HCT116 (cell line): ENCODE measurements around the gene CUX1.

Source experiments
- CTCF ChIP-seq, 3 experiments: fragments of 200-600 bp in 1 of 3; sonication (generic) in 1 of 3; IDR thresholded peaks in 2 of 3; conservative IDR thresholded peaks in 1 of 3; 2 replicates each; pipeline ENCODE4 v1.5.1; 2012 to 2017; ENCODE audit warnings: low read depth in 2 of 3, low read length in 2 of 3, antibody characterized with exemption in 1 of 3, borderline replicate concordance in 1 of 3, control low read depth in 1 of 3, mild to moderate bottlenecking in 1 of 3, mixed read lengths in 1 of 3, mixed run types in 1 of 3, moderate library complexity in 1 of 3; ENCODE audit not compliant: insufficient read depth in 1 of 3
- EZH2 ChIP-seq: fragments of 200-600 bp; sonication (generic); IDR thresholded peaks from 2 replicates; pipeline ENCODE4 v1.6.1; 2017; ENCODE audit warnings: antibody characterized with exemption, mixed run types
- EZH2phosphoT487 ChIP-seq: fragments of 200-600 bp; IDR thresholded peaks from 2 replicates; pipeline ENCODE4 v1.6.1; 2018; ENCODE audit warnings: antibody characterized with exemption, borderline replicate concordance
- JUND ChIP-seq: IDR thresholded peaks from 2 replicates; pipeline ENCODE4 v1.6.1; 2012
- POLR2A ChIP-seq: IDR thresholded peaks from 2 replicates; pipeline ENCODE4 v1.7.0; 2011; ENCODE audit warnings: borderline replicate concordance; ENCODE audit not compliant: insufficient read depth, insufficient read length; ENCODE audit errors: extremely low read depth
- POLR2AphosphoS5 ChIP-seq: IDR thresholded peaks from 2 replicates; pipeline ENCODE4 v1.6.1; 2011; ENCODE audit warnings: mild to moderate bottlenecking, low read depth, low read length, moderate library complexity
- REST ChIP-seq: IDR thresholded peaks from 2 replicates; pipeline ENCODE4 v1.6.1; 2012; ENCODE audit warnings: low read depth
- SIN3A ChIP-seq: IDR thresholded peaks from 2 replicates; pipeline ENCODE4 v1.6.1; 2012; ENCODE audit warnings: low read depth
- SP1 ChIP-seq: IDR thresholded peaks from 2 replicates; pipeline ENCODE4 v1.6.1; 2012; ENCODE audit warnings: low read depth
- SRF ChIP-seq: IDR thresholded peaks from 2 replicates; pipeline ENCODE4 v1.6.1; 2012; ENCODE audit warnings: low read depth
- YY1 ChIP-seq: IDR thresholded peaks from 2 replicates; pipeline ENCODE4 v1.6.1; 2011; ENCODE audit warnings: low read length, low read depth, moderate library complexity, mild to moderate bottlenecking; ENCODE audit not compliant: insufficient replicate concordance; ENCODE audit errors: extremely low read depth
- ZBTB33 ChIP-seq: IDR thresholded peaks from 2 replicates; pipeline ENCODE4 v1.6.1; 2011; ENCODE audit warnings: mild to moderate bottlenecking, low read length, moderate library complexity; ENCODE audit not compliant: insufficient replicate concordance; ENCODE audit errors: extremely low read depth
- ZFX ChIP-seq: fragments of 450-650 bp; IDR thresholded peaks from 2 replicates; pipeline ENCODE4 v1.6.1; 2017
- ZNF274 ChIP-seq: fragments of 200-500 bp; sonication (Bioruptor generic); IDR thresholded peaks from 2 replicates; pipeline ENCODE4 v1.6.1; 2014; ENCODE audit warnings: mild to moderate bottlenecking, low read depth, low read length, inconsistent platforms

GRCh38 chr7:101833799-101834198, 16.4 kb downstream of the CUX1 start:
- TF ChIP-seq SRF: no peak
- no peak for TF ChIP-seq SIN3A
- TF ChIP-seq REST: no peak
- TF ChIP-seq JUND: no peak
- TF ChIP-seq CTCF (IDR thresholded peaks at IDR 0.05 in 2 of 3, conservative IDR thresholded peaks at IDR 0.05 in 1 of 3; ENCODE audit: borderline replicate concordance in 1 of 3, insufficient read depth in 1 of 3, low read depth in 2 of 3, low read length in 2 of 3): no peak
- TF ChIP-seq ZFX: no peak
- TF ChIP-seq POLR2A: no peak
- TF ChIP-seq EZH2phosphoT487: no peak
- no peak for TF ChIP-seq ZBTB33
- TF ChIP-seq POLR2AphosphoS5: no peak
- TF ChIP-seq EZH2: no peak
- TF ChIP-seq YY1: no peak
- no peak for TF ChIP-seq ZNF274
- no peak for TF ChIP-seq SP1
